GM12878 (cell line): Measurements from ENCODE around the gene C17orf113. TPM values are rescaled to one million over a fixed set of nuclear protein-coding genes. Genes with fewer than 3 reads are reported as not detected.

Experiments
- ATAC-seq: fragments of 200-7000 bp; cut with Tn5 transposase; 3 replicates; pipeline ENCODE4 v1.9.1; 2020; ENCODE audit warnings: mild to moderate bottlenecking, moderate library complexity
- BruUV-seq: library from RNA; stranded (reverse); fragments of 400-500 nt; replicated peaks from 2 replicates; lab custom pipeline; 2021; lab: Mats Ljungman, UMichigan
- CTCF ChIA-PET: fragments of 300-600 bp; sonication (Branson Sonifier 250); formaldehyde crosslinking; extraction: SDS; loops from one replicate; lab custom pipeline; 2021; ENCODE audit warnings: inconsistent platforms; lab: Yijun Ruan, JAX
- POLR2A ChIA-PET: fragments of 350-600 bp; formaldehyde crosslinking; extraction: SDS; loops from one replicate; lab custom pipeline; 2021; ENCODE audit warnings: inconsistent platforms; lab: Charles Lee
- RAD21 ChIA-PET: fragments of 300-600 bp; sonication (Branson Sonifier 250); formaldehyde crosslinking; loops from one replicate; lab custom pipeline; 2023; ENCODE audit warnings: antibody characterized with exemption; ENCODE audit not compliant: unreplicated experiment; lab: Charles Lee
- SMC1A ChIA-PET: fragments of 300-600 bp; sonication (Branson Sonifier 250); formaldehyde crosslinking; loops from one replicate; lab custom pipeline; 2023; ENCODE audit not compliant: unreplicated experiment, uncharacterized antibody; lab: Charles Lee
- DNase-seq: peaks from one replicate; pipeline ENCODE4 v3.0.0-alpha.2; 2011; ENCODE audit warnings: low read depth, low spot score
- FAIRE-seq: peaks from 3 replicates; lab custom pipeline; 2011; peaks lifted over from hg19 to GRCh38; lab: Jason Lieb, UNC
- H2AFZ ChIP-seq: 2 replicates; pipeline ENCODE4 v1.6.0; 2011; ENCODE audit warnings: low read depth, low read length, control low read depth; ENCODE audit not compliant: control insufficient read depth
- H3K27ac ChIP-seq: 2 replicates; pipeline ENCODE4 v1.5.1; 2011; ENCODE audit warnings: control low read depth; ENCODE audit not compliant: control insufficient read depth, insufficient read depth
- H3K27me3 ChIP-seq, 2 experiments: replicated peaks in 1 of 2; 2 replicates each; pipeline versions ENCODE4 v1.6.0 to v1.6.1; 2011; ENCODE audit warnings: low read length in 1 of 2; ENCODE audit not compliant: control insufficient read depth in 2 of 2, insufficient read depth in 2 of 2
- H3K36me3 ChIP-seq, 2 experiments: 2 replicates each; pipeline ENCODE4 v1.5.1; 2011; ENCODE audit warnings: low read length in 1 of 2; ENCODE audit not compliant: control insufficient read depth in 2 of 2, insufficient read depth in 2 of 2
- H3K4me1 ChIP-seq: 2 replicates; pipeline ENCODE4 v1.6.1; 2011; ENCODE audit warnings: mild to moderate bottlenecking, low read length, moderate library complexity, mixed read lengths; ENCODE audit not compliant: control insufficient read depth, insufficient read depth
- H3K4me2 ChIP-seq: 2 replicates; pipeline ENCODE4 v1.6.0; 2011; ENCODE audit warnings: control low read depth; ENCODE audit not compliant: control insufficient read depth, insufficient read depth
- H3K4me3 ChIP-seq: fragments of 200-600 bp; sonication (generic); 2 replicates; pipeline ENCODE4 v1.5.1; 2016
- H3K79me2 ChIP-seq: 2 replicates; pipeline ENCODE4 v1.6.0; 2011; ENCODE audit warnings: low read length; ENCODE audit not compliant: control insufficient read depth, insufficient read depth
- H3K9ac ChIP-seq: 2 replicates; pipeline ENCODE4 v1.8.0; 2011; ENCODE audit warnings: low read length, control low read depth, mixed read lengths; ENCODE audit not compliant: control insufficient read depth, insufficient read depth
- H3K9me3 ChIP-seq: replicated peaks from 3 replicates; pipeline ENCODE4 v1.5.1; 2011; ENCODE audit warnings: mild to moderate bottlenecking, low read length; ENCODE audit not compliant: control insufficient read depth, insufficient read depth
- H4K20me1 ChIP-seq: 2 replicates; pipeline ENCODE4 v1.6.0; 2011; ENCODE audit not compliant: control insufficient read depth, insufficient read depth
- BCL11A ChIP-seq: IDR thresholded peaks from 2 replicates; pipeline ENCODE4 v1.6.1; 2011; ENCODE audit warnings: low read depth, low read length
- RAD21 ChIP-seq: IDR thresholded peaks from 2 replicates; pipeline ENCODE4 v1.6.1; 2011; ENCODE audit warnings: mild to moderate bottlenecking, low read depth, low read length, moderate library complexity; ENCODE audit not compliant: insufficient read depth
- WGBS: methylation state at CpG from one replicate; pipeline ENCODE4 v1.1.6; 2016; ENCODE audit warnings: low lambda C conversion rate; ENCODE audit not compliant: insufficient replicate concordance, insufficient coverage; ENCODE audit errors: missing lambda C conversion rate; 5-methylcytosine and 5-hydroxymethylcytosine counted together
- in situ Hi-C: fragments of 300-500 bp; cut with MboI; formaldehyde crosslinking; loops from 9 replicates; pipeline ENCODE4 v1.14.3; 2018; ENCODE audit warnings: mixed read lengths
- intact Hi-C: fragments of 100-400 bp; cut with micrococcal nuclease; formaldehyde crosslinking; loops from one replicate; pipeline ENCODE4 v1.14.2; 2022; ENCODE audit not compliant: unreplicated experiment
- polyA plus RNA-seq, 11 experiments: library from polyadenylated mRNA; depleted of rRNA in 4 of 11; unstranded in 6 of 11; stranded (reverse) in 5 of 11; fragments of >200 nt; fragmentation: Nextera tagmentation in 4 of 11; fragmentation: Illumina TruSeq in 1 of 11; extraction: Ambion mirVana in 4 of 11; extraction: Trizol in 1 of 11; gene quantifications; 1 replicate in 1 of 11; 2 replicates in 10 of 11; pipeline versions ENCODE4 v1.2.1 to v1.2.3, GENCODE V29; 2011 to 2016; ENCODE audit warnings: inconsistent platforms in 2 of 11, missing spikeins in 2 of 11, low read depth in 1 of 11
- total RNA-seq, 4 experiments: library from RNA; depleted of rRNA in 3 of 4; stranded (reverse); fragments of >200 nt in 3 of 4; fragmentation: Illumina TruSeq in 1 of 4; extraction: Trizol in 1 of 4; gene quantifications; 2 replicates each; pipeline versions ENCODE4 v1.2.1 to v1.2.3, GENCODE V29; 2013 to 2021

Gene C17orf113
- total and polyA plus RNA-seq, 10 of the 15 experiments (the other 5 are each of a cell fraction or from before 2014, with no cell fraction given): 0.03 to 0.17 (median 0.08) TPM; not detected in 3

GRCh38 chr17:42098730-42099399, 48.5 kb upstream of the C17orf113 start:
- no peaks in the 10 kb centered on the region for H3K9me3 ChIP-seq
- no peak overlapping the region for H3K27ac ChIP-seq
- ATAC-seq (peak; percentile 35), FAIRE-seq (no peak), DNase-seq (no peak)
- ChIA-PET RAD21 (interaction anchor here (0.5 to 1.7 kb wide), 6 partner anchors 14 to 552 kb away, joined by 3 to 4 read pairs (median 3); partner anchors contain the start of genes DHX58 and ODAD4), SMC1A (interaction anchor here (1.1 to 1.2 kb wide), 2 partner anchors 14 to 17 kb away, joined by 3 to 7 read pairs; partner anchors contain the start of gene DHX58), POLR2A (interaction anchor here (0.6 to 1.4 kb wide), 3 partner anchors 10 to 1007 kb away, joined by 3 to 4 read pairs (median 3); partner anchors contain the start of gene DHX58), CTCF (interaction anchor here (0.8 to 1.4 kb wide), 6 partner anchors 17 to 135 kb away, joined by 3 to 5 read pairs (median 4); no protein-coding TSS in a partner anchor)
- no peak overlapping the region for H3K9ac ChIP-seq
- in situ Hi-C loops (no loop called here), intact Hi-C loops (no loop called here)
- TF ChIP-seq BCL11A: no peak
- 0 out of 2 replicates have a peak, but pooled peaks have one; percentile 6 for TF ChIP-seq RAD21
- 0 out of 2 replicates have a peak, but pooled peaks cover 3% of the 10 kb centered on the region for H4K20me1 ChIP-seq
- BruUV-seq: no TSS peak
- H3K36me3 ChIP-seq: no peaks in the 10 kb centered on the region
- no peak overlapping the region for H3K4me3 ChIP-seq
- peaks cover 1 to 6% of the 10 kb centered on the region in 2 experiments; a peak in 1 of 4 replicates for H3K27me3 ChIP-seq
- H3K79me2 ChIP-seq: no peaks in the 10 kb centered on the region
- WGBS: 74% methylated on average over 14 of the region's 14 CpGs
- peaks cover 5% of the 10 kb centered on the region for H3K4me1 ChIP-seq
- H3K4me2 ChIP-seq: no peak overlapping the region
- H2AFZ ChIP-seq: no peak overlapping the region
